ENCODE measurements around the gene CAMTA1.

CAMTA1 gene

GRCh38 chr1:7432102-7432899, 647.0 kb downstream of the CAMTA1 start:
- DNase-seq (ENCODE audit: low spot score), result no peak

- no peak for DNase-seq (ENCODE audit: low spot score)
Measured at GRCh38 chr1:7432900-7433380, 647.7 kb downstream of the CAMTA1 start.

- DNase-seq (ENCODE audit: low spot score), result no peak
Measured at GRCh38 chr1:7434566-7434965, 649.3 kb downstream of the CAMTA1 start.

GRCh38 chr1:7435276-7436055, 650.2 kb downstream of the CAMTA1 start:
- DNase-seq (ENCODE audit: low spot score), result no peak

- DNase-seq (ENCODE audit: low spot score), result no peak
Measured at GRCh38 chr1:7436056-7437005, 651.1 kb downstream of the CAMTA1 start.

GRCh38 chr1:7437036-7437435, 651.8 kb downstream of the CAMTA1 start:
- no peak for DNase-seq (ENCODE audit: low spot score)

- DNase-seq (ENCODE audit: low spot score), result no peak
Measured at GRCh38 chr1:7437608-7438395, 652.5 kb downstream of the CAMTA1 start.

GRCh38 chr1:7438396-7438785, 653.1 kb downstream of the CAMTA1 start:
- DNase-seq (ENCODE audit: low spot score), result no peak

GRCh38 chr1:7438921-7439655, 653.8 kb downstream of the CAMTA1 start:
- no peak for DNase-seq (ENCODE audit: low spot score)

GRCh38 chr1:7440154-7440553, 654.9 kb downstream of the CAMTA1 start:
- no peak for DNase-seq (ENCODE audit: low spot score)

GRCh38 chr1:7441143-7441841, 656.0 kb downstream of the CAMTA1 start:
- no peak for DNase-seq (ENCODE audit: low spot score)

- no peak for DNase-seq (ENCODE audit: low spot score)
Measured at GRCh38 chr1:7442036-7442435, 656.8 kb downstream of the CAMTA1 start.

- DNase-seq (ENCODE audit: low spot score), result no peak
Measured at GRCh38 chr1:7442918-7443317, 657.7 kb downstream of the CAMTA1 start.

GRCh38 chr1:7444363-7444762, 659.1 kb downstream of the CAMTA1 start:
- DNase-seq (ENCODE audit: low spot score), result no peak

- DNase-seq (ENCODE audit: low spot score), result no peak
Measured at GRCh38 chr1:7447093-7447492, 661.8 kb downstream of the CAMTA1 start.

GRCh38 chr1:7447736-7448135, 662.5 kb downstream of the CAMTA1 start:
- DNase-seq (ENCODE audit: low spot score), result no peak

GRCh38 chr1:7448986-7449385, 663.7 kb downstream of the CAMTA1 start:
- no peak for DNase-seq (ENCODE audit: low spot score)

GRCh38 chr1:7449750-7450149, 664.5 kb downstream of the CAMTA1 start:
- no peak for DNase-seq (ENCODE audit: low spot score)

GRCh38 chr1:7450838-7451237, 665.6 kb downstream of the CAMTA1 start:
- no peak for DNase-seq (ENCODE audit: low spot score)

GRCh38 chr1:7453038-7453437, 667.8 kb downstream of the CAMTA1 start:
- DNase-seq (ENCODE audit: low spot score), result no peak

All from left forelimb (tissue), 1 donor.